Head of caudate nucleus (tissue), 42 donors: ENCODE measurements around the gene SPANXA2.
A peak's percentile ranks its signal among the peaks of the same experiment; 100 is the strongest.
"Not testable (repeated sequence)": the region's sequence is repeated elsewhere in the genome, so short reads cannot be mapped to it uniquely, and the experiment has no call there.

Experiments used
- DNase-seq, 42 donors: peaks; one replicate each; pipeline versions ENCODE4 v3.0.0 to v3.0.0-alpha.2; 2020 to 2021; ENCODE audit warnings: mixed read lengths in 7 of 42
- intact Hi-C: fragments of 100-400 bp; cut with DNase I; formaldehyde crosslinking; loops from one replicate; pipeline ENCODE4 v1.15.0; 2022

Gene SPANXA2

GRCh38 chrX:141589408-141589807 lies at the start of gene SPANXA2:
Gene SPANXA2, plus strand, starts transcription at chrX:141589708. Its CDS starts 60 bp downstream, at chrX:141589768.
- DNase-seq, intact Hi-C loops: not testable (repeated sequence)

DNA sequence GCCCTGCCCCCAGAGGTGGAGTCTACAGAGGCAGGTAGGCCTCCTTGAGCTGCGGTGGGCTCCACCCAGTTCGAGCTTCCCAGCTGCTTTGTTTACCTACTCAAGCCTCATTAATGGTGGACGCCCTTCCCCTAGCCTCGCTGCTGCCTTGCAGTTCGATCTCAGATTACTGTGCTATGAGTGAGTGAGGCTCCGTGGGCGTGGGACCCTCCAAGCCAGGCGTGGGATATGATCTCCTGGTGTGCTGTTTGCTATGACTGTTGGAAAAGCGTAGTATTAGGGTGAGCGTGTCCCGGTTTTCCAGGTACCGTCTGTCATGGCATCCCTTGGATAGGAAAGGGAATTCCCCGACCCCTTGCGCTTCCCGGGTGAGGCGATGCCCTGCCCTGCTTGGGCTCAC lies 47.0 kb upstream of the SPANXA2 start:
- intact Hi-C loops, result not testable (repeated sequence)
- DNase-seq, result peak in 1 of 42 donors; percentile 12

DNA sequence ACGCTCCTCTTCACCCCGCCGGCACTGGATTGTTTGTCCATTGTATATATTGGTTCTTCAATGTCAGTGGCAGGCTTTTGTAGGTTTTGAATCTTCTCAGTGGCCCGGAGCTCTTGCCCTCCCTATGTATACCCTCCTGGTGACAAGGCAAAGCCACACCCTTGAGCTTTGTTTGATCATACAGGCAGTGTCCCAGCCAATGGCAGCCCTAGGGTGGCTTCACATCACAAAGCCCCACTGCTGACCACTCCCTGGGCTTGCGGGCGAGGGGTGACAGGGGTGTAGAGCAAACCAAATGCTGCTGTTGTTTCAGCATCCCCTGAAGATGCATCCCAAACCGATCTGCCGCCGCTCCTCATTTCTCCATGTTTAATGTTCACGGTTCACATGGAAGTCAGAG lies 4.9 kb upstream of the SPANXA2 start, which contains the start of gene SPANXA1:
Gene SPANXA1, minus strand, starts transcription at position 101 of the 400 bp plus-strand sequence. Its CDS starts 60 bp downstream, at position 41.
- DNase-seq, intact Hi-C loops: not testable (repeated sequence)

GRCh38 chrX:141609111-141609510 lies 19.6 kb downstream of the SPANXA2 start:
- intact Hi-C loops, result no loop called here

DNA sequence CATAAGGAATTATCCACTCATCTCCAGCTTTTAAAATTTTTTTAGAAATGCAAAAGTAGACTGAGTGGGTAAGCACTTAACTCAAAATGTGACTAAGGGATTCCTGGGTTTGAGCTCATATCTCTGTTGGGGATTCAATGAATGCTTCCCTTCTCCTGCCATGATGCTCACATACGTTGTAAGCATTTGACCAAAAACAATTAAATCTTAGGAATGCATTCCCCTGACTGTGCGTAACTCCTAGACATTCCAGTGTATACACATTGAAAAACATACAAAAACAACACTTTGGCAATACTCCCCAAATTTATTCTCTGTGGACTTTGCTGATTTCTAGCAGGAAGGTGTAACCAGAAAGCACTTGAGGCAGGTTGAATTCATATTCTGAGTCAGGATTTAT lies 29.8 kb downstream of the SPANXA2 start:
- intact Hi-C loops, result no loop called here
- DNase-seq, result no peak

More at GRCh38 chrX:141609111-141609510, 19.6 kb downstream of the SPANXA2 start:
- DNase-seq, result no peak

GRCh38 chrX:141632124-141632523 lies 42.6 kb downstream of the SPANXA2 start:
- intact Hi-C loops, result no loop called here
- DNase-seq, result no peak

GRCh38 chrX:141638550-141638949 lies 49.0 kb downstream of the SPANXA2 start:
- intact Hi-C loops, result no loop called here
- peak in 28 of 42 donors; percentile 1 to 49 (median 18) for DNase-seq
